Kidney (tissue), 14 donors: ENCODE results near the gene IMPA2. TPM values are rescaled to one million over a fixed set of nuclear protein-coding genes. Genes with fewer than 3 reads are reported as not detected.
A peak's percentile ranks its signal among the peaks of the same experiment; 100 is the strongest.
"Not testable (repeated sequence)": the region's sequence is repeated elsewhere in the genome, so short reads cannot be mapped to it uniquely, and the experiment has no call there.

Source experiments
- DNase-seq, 5 donors: peaks; one replicate each; pipeline ENCODE4 v3.0.0-alpha.2; 2013 to 2020
- FAIRE-seq: peaks from 2 replicates; lab custom pipeline; 2012; peaks lifted over from hg19 to GRCh38; lab: Jason Lieb, UNC
- H3K27ac ChIP-seq, 2 donors: one replicate each; pipeline ENCODE4 v1.7.0; 2013; ENCODE audit warnings: low read depth in 2 of 2, low read length in 2 of 2, inconsistent platforms in 1 of 2
- H3K27me3 ChIP-seq: one replicate; pipeline ENCODE4 v1.7.1; 2013; ENCODE audit warnings: low read length, inconsistent platforms; ENCODE audit not compliant: control insufficient read depth, insufficient read depth
- H3K36me3 ChIP-seq, 3 donors: one replicate each; pipeline versions ENCODE4 v1.7.0 to v1.7.1; 2013; ENCODE audit warnings: low read length in 3 of 3, control low read depth in 1 of 3, inconsistent platforms in 1 of 3; ENCODE audit not compliant: insufficient read depth in 3 of 3, control insufficient read depth in 2 of 3
- H3K4me1 ChIP-seq, 3 donors: one replicate each; pipeline versions ENCODE4 v1.7.0 to v1.7.1; 2013; ENCODE audit warnings: low read length in 3 of 3, inconsistent platforms in 1 of 3, low read depth in 1 of 3; ENCODE audit not compliant: control insufficient read depth in 2 of 3, insufficient read depth in 2 of 3
- H3K4me3 ChIP-seq, 3 donors: one replicate each; pipeline versions ENCODE4 v1.7.0 to v1.8.1; 2013; ENCODE audit warnings: low read length in 3 of 3, control low read depth in 1 of 3, inconsistent platforms in 1 of 3
- H3K9ac ChIP-seq, 3 donors: one replicate each; pipeline versions ENCODE4 v1.7.0 to v1.7.1; 2013; ENCODE audit warnings: low read length in 3 of 3, control low read depth in 1 of 3, inconsistent platforms in 1 of 3
- H3K9me3 ChIP-seq, 3 donors: one replicate each; pipeline versions ENCODE4 v1.7.0 to v1.7.1; 2013; ENCODE audit warnings: low read length in 3 of 3, control low read depth in 1 of 3, inconsistent platforms in 1 of 3; ENCODE audit not compliant: control insufficient read depth in 2 of 3, insufficient read depth in 1 of 3
- intact Hi-C: fragments of 100-400 bp; cut with DNase I; formaldehyde crosslinking; loops from one replicate; pipeline ENCODE4 v1.11.1; 2022
- polyA plus RNA-seq: library from polyadenylated mRNA; stranded (reverse); fragments of 350-450 nt; fragmentation: Illumina TruSeq; extraction: RNeasy Lipid Tissue Mini Kit (QIAGEN cat#74804); gene quantifications from one replicate; pipeline ENCODE4 v1.2.3, GENCODE V29; 2014; ENCODE audit warnings: low read depth, low replicate concordance; ENCODE audit not compliant: insufficient read depth
- total RNA-seq: library from RNA; stranded (reverse); fragmentation: NEBNext Ultra II Directional; extraction: Animal tissue kit (Norgen Biotek cat#: 25700); gene quantifications from one replicate; pipeline ENCODE4 v1.2.1, GENCODE V29; 2021
- TF ChIP-seq, protein P1 (sequence below): IDR thresholded peaks from 3 replicates; pipeline ENCODE4 v1.5.1; 2012; ENCODE audit warnings: mild to moderate bottlenecking, moderate library complexity, borderline replicate concordance; ENCODE audit not compliant: insufficient read depth; ENCODE audit errors: extremely low read depth
- donor health status: control.
- donor health status: control.
- donor health status: control.
- donor health status: control.
- donor health status: control.
- donor health status: DM: yes; HTN: yes; CAD: no.
- donor health status: Normal renal cell carcinoma (clear cell type).

IMPA2 gene
- total and polyA plus RNA-seq, 2 donors from 2014 or later = 157 to 348 TPM

GRCh38 chr18:11969904-11970835 is 11.1 kb upstream of the IMPA2 start:
- H3K4me1 ChIP-seq = no peaks in the 10 kb centered on the region
- no peak overlapping the region for H3K27ac ChIP-seq
- no peaks in the 10 kb centered on the region for H3K27me3 ChIP-seq
- H3K4me3 ChIP-seq = no peak overlapping the region
- H3K9me3 ChIP-seq = no peaks in the 10 kb centered on the region
- DNase-seq = no peak
- TF ChIP-seq, protein P1, sequence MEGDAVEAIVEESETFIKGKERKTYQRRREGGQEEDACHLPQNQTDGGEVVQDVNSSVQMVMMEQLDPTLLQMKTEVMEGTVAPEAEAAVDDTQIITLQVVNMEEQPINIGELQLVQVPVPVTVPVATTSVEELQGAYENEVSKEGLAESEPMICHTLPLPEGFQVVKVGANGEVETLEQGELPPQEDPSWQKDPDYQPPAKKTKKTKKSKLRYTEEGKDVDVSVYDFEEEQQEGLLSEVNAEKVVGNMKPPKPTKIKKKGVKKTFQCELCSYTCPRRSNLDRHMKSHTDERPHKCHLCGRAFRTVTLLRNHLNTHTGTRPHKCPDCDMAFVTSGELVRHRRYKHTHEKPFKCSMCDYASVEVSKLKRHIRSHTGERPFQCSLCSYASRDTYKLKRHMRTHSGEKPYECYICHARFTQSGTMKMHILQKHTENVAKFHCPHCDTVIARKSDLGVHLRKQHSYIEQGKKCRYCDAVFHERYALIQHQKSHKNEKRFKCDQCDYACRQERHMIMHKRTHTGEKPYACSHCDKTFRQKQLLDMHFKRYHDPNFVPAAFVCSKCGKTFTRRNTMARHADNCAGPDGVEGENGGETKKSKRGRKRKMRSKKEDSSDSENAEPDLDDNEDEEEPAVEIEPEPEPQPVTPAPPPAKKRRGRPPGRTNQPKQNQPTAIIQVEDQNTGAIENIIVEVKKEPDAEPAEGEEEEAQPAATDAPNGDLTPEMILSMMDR = no peak
- H3K36me3 ChIP-seq = no peaks in the 10 kb centered on the region
- intact Hi-C loops = no loop called here
- no peak for FAIRE-seq
- no peak overlapping the region for H3K9ac ChIP-seq

DNA sequence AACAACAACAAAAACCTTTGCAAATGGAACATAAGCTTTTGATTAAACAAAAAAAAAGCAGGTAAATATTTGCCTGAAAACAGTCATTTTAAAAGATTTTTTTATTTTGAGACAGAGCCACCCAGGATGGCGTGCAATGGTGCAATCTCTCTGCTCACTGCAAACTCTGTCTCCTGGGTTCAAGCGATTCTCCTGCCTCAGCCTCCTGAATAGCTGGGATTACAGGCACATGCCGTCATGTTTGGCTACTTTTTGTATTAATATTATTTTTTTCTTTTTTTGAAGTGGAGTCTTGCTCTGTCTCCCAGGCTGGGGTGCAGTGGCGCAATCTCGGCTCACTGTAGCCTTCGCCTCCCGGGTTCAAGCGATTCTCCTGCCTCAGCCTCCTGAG is 10.5 kb upstream of the IMPA2 start:
- H3K4me1 ChIP-seq, H3K9ac ChIP-seq, H3K27ac ChIP-seq, H3K9me3 ChIP-seq, H3K4me3 ChIP-seq, DNase-seq, FAIRE-seq, H3K36me3 ChIP-seq, intact Hi-C loops, H3K27me3 ChIP-seq: not testable (repeated sequence)

- Histone ChIP-seq H3K4me1 (no peaks in the 10 kb centered on the region), H3K9me3 (no peaks in the 10 kb centered on the region), H3K27me3 (no peaks in the 10 kb centered on the region), H3K36me3 (no peaks in the 10 kb centered on the region), H3K4me3 (no peak overlapping the region), H3K9ac (no peak overlapping the region), H3K27ac (no peak overlapping the region)
- DNase-seq (peak in 2 of 5 donors; percentile 59 to 64), FAIRE-seq (no peak)
- intact Hi-C loops = no loop called here
- TF ChIP-seq, protein P1 = no peak
These were observed 8.7 kb upstream of the IMPA2 start for GRCh38 chr18:11972371-11973174.

DNA sequence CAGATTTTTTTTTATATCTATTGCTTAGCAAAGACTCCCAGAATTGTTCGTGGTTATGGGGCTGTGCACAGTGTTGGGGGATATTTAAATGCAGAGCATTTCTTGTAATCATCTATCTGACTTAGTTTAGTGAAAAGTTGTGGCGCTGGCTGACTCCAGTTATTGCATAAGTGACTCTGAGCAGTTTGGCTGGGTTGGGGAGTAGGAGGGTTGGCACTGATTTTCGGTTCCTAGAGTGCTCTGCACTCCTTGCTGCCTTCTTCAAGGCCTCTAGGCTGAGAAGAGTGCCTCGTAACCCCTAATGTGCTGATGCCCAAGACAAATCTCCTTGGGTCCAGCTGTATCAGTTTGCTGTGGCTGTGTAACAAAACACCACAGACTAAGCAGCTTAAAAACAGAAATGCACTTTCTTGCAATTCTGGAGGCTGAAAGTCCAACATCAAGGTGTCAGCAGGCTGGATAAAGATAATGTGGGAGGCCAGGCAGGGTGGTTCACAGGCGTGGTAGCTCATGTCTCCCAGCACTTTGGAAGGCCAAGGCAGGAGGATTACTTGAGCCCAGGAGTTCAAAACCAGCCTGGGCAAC is 6.5 kb upstream of the IMPA2 start:
- Histone ChIP-seq H3K9ac (no peak overlapping the region), H3K36me3 (no peaks in the 10 kb centered on the region), H3K4me1 (peaks cover 0 to 2% (median 1%) of the 10 kb centered on the region in 3 donors), H3K27ac (no peak overlapping the region), H3K4me3 (no peak overlapping the region), H3K9me3 (no peaks in the 10 kb centered on the region), H3K27me3 (no peaks in the 10 kb centered on the region)
- FAIRE-seq = no peak
- DNase-seq = no peak
- intact Hi-C loops = no loop called here
- TF ChIP-seq, protein P1 = no peak
